Tibial nerve (tissue), 4 donors: ENCODE measurements around the gene LARGE2. TPM values are rescaled to one million over a fixed set of nuclear protein-coding genes. Genes with fewer than 3 reads are reported as not detected.

Experiments
- DNase-seq, 2 donors: peaks; one replicate each; pipeline ENCODE4 v3.0.0-alpha.2; 2019; ENCODE audit warnings: low spot score in 2 of 2
- H3K27ac ChIP-seq, 4 donors: fragments of 200-600 bp; sonication (generic) in 3 of 4; one replicate each; pipeline ENCODE4 v1.5.1; 2017 to 2019; ENCODE audit warnings: mild to moderate bottlenecking in 1 of 4
- H3K27me3 ChIP-seq, 2 donors: fragments of 200-600 bp; sonication (generic) in 1 of 2; one replicate each; pipeline versions ENCODE4 v1.5.1 to v1.6.0; 2017 to 2019
- H3K36me3 ChIP-seq, 3 donors: fragments of 200-600 bp; sonication (generic); one replicate each; pipeline ENCODE4 v1.5.1; 2018 to 2019
- H3K4me1 ChIP-seq, 4 donors: fragments of 200-600 bp; sonication (generic) in 3 of 4; one replicate each; pipeline ENCODE4 v1.5.1; 2017 to 2019
- H3K4me3 ChIP-seq, 4 donors: fragments of 200-600 bp; sonication (generic) in 3 of 4; one replicate each; pipeline ENCODE4 v1.5.1; 2017 to 2019; ENCODE audit warnings: mild to moderate bottlenecking in 1 of 4, moderate library complexity in 1 of 4
- H3K9me3 ChIP-seq, 4 donors: fragments of 200-600 bp; sonication (generic) in 3 of 4; one replicate each; pipeline ENCODE4 v1.5.1; 2017 to 2019
- CTCF ChIP-seq, 5 experiments: fragments of 200-600 bp in 3 of 5; fragments of 450-650 bp in 2 of 5; sonication (generic) in 3 of 5; IDR thresholded peaks; one replicate each; pipeline ENCODE4 v1.5.1; 2016 to 2019; ENCODE audit warnings: antibody characterized with exemption in 5 of 5, mild to moderate bottlenecking in 3 of 5, moderate library complexity in 2 of 5
- EP300 ChIP-seq, 2 donors: sonication (generic); formaldehyde crosslinking; IDR thresholded peaks; one replicate each; pipeline ENCODE4 v1.6.1; 2017; ENCODE audit warnings: antibody characterized with exemption in 2 of 2, mild to moderate bottlenecking in 1 of 2
- POLR2A ChIP-seq, 2 donors: fragments of 450-650 bp; IDR thresholded peaks; one replicate each; pipeline ENCODE4 v1.6.1; 2017; ENCODE audit warnings: antibody characterized with exemption in 2 of 2, mild to moderate bottlenecking in 2 of 2, moderate library complexity in 2 of 2
- whole genome bisulfite sequencing, 2 donors: methylation state at CpG; one replicate each; pipeline ENCODE4 v1.1.5; 2018; 5-methylcytosine and 5-hydroxymethylcytosine counted together
- total RNA-seq, 4 donors: library from RNA; depleted of rRNA; stranded (reverse); fragments of >200 nt; gene quantifications; one replicate each; pipeline ENCODE4 v1.1.0, GENCODE V29; 2016

The LARGE2 gene
- total RNA-seq, 4 donors from 2014 or later = not detected

GRCh38 chr11:45921561-45922424 lies 663 bp upstream of the LARGE2 start:
- Histone ChIP-seq H3K36me3 (no peaks in the 10 kb centered on the region), H3K9me3 (no peaks in the 10 kb centered on the region), H3K4me1 (peaks cover 0 to 30% (median 20%) of the 10 kb centered on the region in 4 donors), H3K27me3 (peaks cover 0 to 35% of the 10 kb centered on the region in 2 donors), H3K27ac (peak overlapping the region in 2 of 4 donors; percentile 18 to 29), H3K4me3 (peak overlapping the region; percentile 9 to 43 (median 30))
- DNase-seq = no peak
- TF ChIP-seq CTCF (IDR thresholded peaks at IDR 0.05) = no peak
- no peak for TF ChIP-seq EP300 (IDR thresholded peaks at IDR 0.05)
- TF ChIP-seq POLR2A (IDR thresholded peaks at IDR 0.05) = no peak
- WGBS, 2 donors = 21 to 30% methylated on average over 35 to 52 of the region's 54 CpGs

- no peaks in the 10 kb centered on the region for H3K9me3 ChIP-seq
- no peaks in the 10 kb centered on the region for H3K36me3 ChIP-seq
- peaks cover 0 to 35% of the 10 kb centered on the region in 2 donors for H3K27me3 ChIP-seq
- TF ChIP-seq CTCF (IDR thresholded peaks at IDR 0.05) (no peak), EP300 (IDR thresholded peaks at IDR 0.05) (no peak), POLR2A (IDR thresholded peaks at IDR 0.05) (no peak)
- WGBS, 2 donors = 81 to 83% methylated on average over 22 of the region's 22 CpGs
- H3K4me1 ChIP-seq = peaks cover 0 to 23% (median 14%) of the 10 kb centered on the region in 4 donors
- H3K4me3 ChIP-seq = no peak overlapping the region
- DNase-seq = peak in 1 of 2 donors; percentile 11
- no peak overlapping the region for H3K27ac ChIP-seq
Observed at GRCh38 chr11:45924036-45924915, 1.8 kb downstream of the LARGE2 start.

GRCh38 chr11:45924927-45925326 lies 2.5 kb downstream of the LARGE2 start:
- Histone ChIP-seq H3K4me3 (no peak overlapping the region), H3K4me1 (peaks cover 0 to 29% (median 14%) of the 10 kb centered on the region in 4 donors), H3K27me3 (peaks cover 0 to 35% of the 10 kb centered on the region in 2 donors), H3K27ac (no peak overlapping the region), H3K36me3 (peaks cover 0 to under 1% (median 0%) of the 10 kb centered on the region in 3 donors), H3K9me3 (no peaks in the 10 kb centered on the region)
- no peak for DNase-seq
- 92% methylated on average over 6 of the region's 6 CpGs for WGBS, 2 donors
- TF ChIP-seq CTCF (IDR thresholded peaks at IDR 0.05) (no peak), POLR2A (IDR thresholded peaks at IDR 0.05) (no peak), EP300 (IDR thresholded peaks at IDR 0.05) (no peak)

DNA sequence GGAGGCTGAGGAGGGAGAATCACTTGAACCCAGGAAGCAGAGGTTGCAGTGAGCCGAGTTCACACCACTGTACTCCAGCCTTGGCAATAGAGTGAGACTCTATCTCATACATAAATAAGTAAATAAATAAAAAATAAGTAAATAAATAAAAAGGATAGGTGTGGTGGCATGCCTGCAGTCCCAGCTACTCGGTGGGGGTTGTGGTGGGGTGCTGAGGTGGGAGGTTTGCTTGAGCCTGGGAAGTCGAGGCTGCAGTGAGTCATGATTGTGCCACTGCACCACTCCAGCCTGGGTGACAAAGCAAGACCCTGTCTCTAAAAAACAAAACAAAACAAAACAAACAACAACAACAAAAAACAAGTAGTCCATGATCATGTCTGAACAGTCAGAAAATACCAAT lies 3.1 kb downstream of the LARGE2 start:
- peaks cover 0 to 7% (median 0%) of the 10 kb centered on the region in 3 donors for H3K36me3 ChIP-seq
- no peak for DNase-seq
- no peaks in the 10 kb centered on the region for H3K9me3 ChIP-seq
- TF ChIP-seq POLR2A (IDR thresholded peaks at IDR 0.05) (no peak), EP300 (IDR thresholded peaks at IDR 0.05) (no peak)
- peaks cover 0 to 35% of the 10 kb centered on the region in 2 donors for H3K27me3 ChIP-seq
- H3K4me1 ChIP-seq = peaks cover 0 to 35% (median 16%) of the 10 kb centered on the region in 4 donors
- 76 to 83% methylated on average over 3 of the region's 3 CpGs for WGBS, 2 donors
- H3K4me3 ChIP-seq = no peak overlapping the region
- H3K27ac ChIP-seq = no peak overlapping the region

GRCh38 chr11:45926001-45926401 lies 3.5 kb downstream of the LARGE2 start:
- WGBS, 2 donors = 55 to 67% methylated on average over 6 to 12 of the region's 12 CpGs
- DNase-seq = no peak

More at GRCh38 chr11:45926001-45926401, 3.5 kb downstream of the LARGE2 start:
- Histone ChIP-seq H3K27me3 (peaks cover 0 to 33% of the 10 kb centered on the region in 2 donors), H3K27ac (no peak overlapping the region), H3K36me3 (peaks cover 0 to 11% (median 0%) of the 10 kb centered on the region in 3 donors), H3K9me3 (no peaks in the 10 kb centered on the region), H3K4me3 (no peak overlapping the region), H3K4me1 (peaks cover 0 to 40% (median 17%) of the 10 kb centered on the region in 4 donors)
- TF ChIP-seq EP300 (IDR thresholded peaks at IDR 0.05) (no peak), POLR2A (IDR thresholded peaks at IDR 0.05) (no peak), CTCF (IDR thresholded peaks at IDR 0.05) (no peak)
